DND-41 (cell line): ENCODE measurements around the gene TMUB2.

Experiments used
- ATAC-seq: fragments of 200-7000 bp; cut with Tn5 transposase; 3 replicates; pipeline ENCODE4 v1.9.1; 2021; ENCODE audit warnings: low read depth; ENCODE audit not compliant: insufficient read depth
- DNase-seq: peaks from one replicate; pipeline ENCODE4 v3.0.0-alpha.2; 2020
- H2AFZ ChIP-seq: 2 replicates; pipeline ENCODE4 v1.6.0; 2012; ENCODE audit warnings: low read depth, low read length
- H3K27ac ChIP-seq: 2 replicates; pipeline ENCODE4 v1.5.1; 2012; ENCODE audit warnings: low read length, inconsistent platforms
- H3K27me3 ChIP-seq: fragments of 200-600 bp; sonication (generic); 2 replicates; pipeline ENCODE4 v1.6.0; 2012; ENCODE audit warnings: low read length, mild to moderate bottlenecking, inconsistent platforms; ENCODE audit not compliant: insufficient read depth, poor library complexity
- H3K36me3 ChIP-seq: 2 replicates; pipeline ENCODE4 v1.5.1; 2012; ENCODE audit warnings: low read length, inconsistent platforms; ENCODE audit not compliant: insufficient read depth
- H3K4me1 ChIP-seq: 2 replicates; pipeline ENCODE4 v1.5.1; 2012; ENCODE audit warnings: mild to moderate bottlenecking, low read length; ENCODE audit not compliant: insufficient read depth
- H3K4me2 ChIP-seq: 2 replicates; pipeline ENCODE4 v1.6.0; 2012; ENCODE audit warnings: mild to moderate bottlenecking, moderate library complexity, low read length, inconsistent platforms; ENCODE audit not compliant: insufficient read depth
- H3K4me3 ChIP-seq, 2 experiments: fragments of 200-600 bp in 1 of 2; shearing (Covaris generic) in 1 of 2; 2 replicates each; pipeline ENCODE4 v1.5.1; 2012 to 2016; ENCODE audit warnings: inconsistent platforms in 2 of 2, low read length in 2 of 2, mild to moderate bottlenecking in 2 of 2, low read depth in 1 of 2, moderate library complexity in 1 of 2
- H3K79me2 ChIP-seq: 2 replicates; pipeline ENCODE4 v1.6.0; 2012; ENCODE audit warnings: low read length, inconsistent platforms; ENCODE audit not compliant: insufficient read depth
- H3K9ac ChIP-seq: 2 replicates; pipeline ENCODE4 v1.6.0; 2012; ENCODE audit warnings: low read depth, mild to moderate bottlenecking, inconsistent platforms, low read length, moderate library complexity
- H3K9me3 ChIP-seq: 2 replicates; pipeline ENCODE4 v1.5.1; 2012; ENCODE audit warnings: low read length, moderate library complexity, mild to moderate bottlenecking, inconsistent platforms; ENCODE audit not compliant: insufficient read depth, severe bottlenecking
- H4K20me1 ChIP-seq: 2 replicates; pipeline ENCODE4 v1.6.0; 2012; ENCODE audit warnings: low read length; ENCODE audit not compliant: insufficient read depth
- EZH2 ChIP-seq: IDR thresholded peaks from 3 replicates; pipeline ENCODE4 v1.6.1; 2012; ENCODE audit warnings: borderline replicate concordance, low read depth, mild to moderate bottlenecking, moderate library complexity, low read length, inconsistent platforms; ENCODE audit not compliant: severe bottlenecking
- TF ChIP-seq, protein P1 (sequence below): IDR thresholded peaks from 2 replicates; pipeline ENCODE4 v1.5.1; 2012; ENCODE audit warnings: borderline replicate concordance, low read length, moderate library complexity, mild to moderate bottlenecking; ENCODE audit not compliant: poor library complexity, severe bottlenecking; ENCODE audit errors: extremely low read depth

TMUB2 gene

DNA sequence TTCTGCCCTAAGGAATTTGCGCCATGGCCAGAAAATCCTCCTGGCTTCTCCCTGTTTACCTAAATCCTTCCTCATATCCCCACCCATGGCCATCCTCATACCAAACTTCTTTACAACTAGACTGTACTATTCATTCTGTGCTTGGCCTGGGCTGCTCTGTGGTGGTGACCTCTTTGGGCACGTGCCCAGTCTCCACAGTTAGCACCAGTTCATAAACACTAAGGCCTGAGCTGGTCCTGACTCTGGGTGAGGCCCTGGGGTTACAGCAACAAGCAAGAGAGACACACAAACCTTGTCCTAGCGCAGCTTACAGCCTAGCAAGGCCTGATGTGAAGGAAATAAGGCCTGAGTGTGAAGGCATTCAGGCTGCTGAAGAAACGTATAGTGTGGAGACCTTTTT is 16.0 kb downstream of the TMUB2 start:
- H3K27ac ChIP-seq: no peak overlapping the region
- ATAC-seq: no peak
- TF ChIP-seq, protein P1, sequence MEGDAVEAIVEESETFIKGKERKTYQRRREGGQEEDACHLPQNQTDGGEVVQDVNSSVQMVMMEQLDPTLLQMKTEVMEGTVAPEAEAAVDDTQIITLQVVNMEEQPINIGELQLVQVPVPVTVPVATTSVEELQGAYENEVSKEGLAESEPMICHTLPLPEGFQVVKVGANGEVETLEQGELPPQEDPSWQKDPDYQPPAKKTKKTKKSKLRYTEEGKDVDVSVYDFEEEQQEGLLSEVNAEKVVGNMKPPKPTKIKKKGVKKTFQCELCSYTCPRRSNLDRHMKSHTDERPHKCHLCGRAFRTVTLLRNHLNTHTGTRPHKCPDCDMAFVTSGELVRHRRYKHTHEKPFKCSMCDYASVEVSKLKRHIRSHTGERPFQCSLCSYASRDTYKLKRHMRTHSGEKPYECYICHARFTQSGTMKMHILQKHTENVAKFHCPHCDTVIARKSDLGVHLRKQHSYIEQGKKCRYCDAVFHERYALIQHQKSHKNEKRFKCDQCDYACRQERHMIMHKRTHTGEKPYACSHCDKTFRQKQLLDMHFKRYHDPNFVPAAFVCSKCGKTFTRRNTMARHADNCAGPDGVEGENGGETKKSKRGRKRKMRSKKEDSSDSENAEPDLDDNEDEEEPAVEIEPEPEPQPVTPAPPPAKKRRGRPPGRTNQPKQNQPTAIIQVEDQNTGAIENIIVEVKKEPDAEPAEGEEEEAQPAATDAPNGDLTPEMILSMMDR: no peak
- TF ChIP-seq EZH2: no peak
- H3K4me1 ChIP-seq: peaks cover 25% of the 10 kb centered on the region
- peaks cover 13% of the 10 kb centered on the region for H4K20me1 ChIP-seq
- no peak for DNase-seq
- H3K36me3 ChIP-seq: peaks cover 16% of the 10 kb centered on the region
- no peaks in the 10 kb centered on the region for H3K27me3 ChIP-seq
- H3K79me2 ChIP-seq: peaks cover 21% of the 10 kb centered on the region
- H3K4me3 ChIP-seq: no peak overlapping the region
- no peak overlapping the region for H2AFZ ChIP-seq
- no peaks in the 10 kb centered on the region for H3K9me3 ChIP-seq
- H3K9ac ChIP-seq: no peak overlapping the region
- no peak overlapping the region for H3K4me2 ChIP-seq

- no peaks in the 10 kb centered on the region for H3K9me3 ChIP-seq
- peak overlapping the region; percentile 2; the same call in 1 of the 2 replicates for H3K4me2 ChIP-seq
- peak; percentile 27 for ATAC-seq
- H3K36me3 ChIP-seq: peaks cover 24% of the 10 kb centered on the region
- H3K27me3 ChIP-seq: no peaks in the 10 kb centered on the region
- peaks cover 15% of the 10 kb centered on the region for H3K4me1 ChIP-seq
- H3K4me3 ChIP-seq: no peak overlapping the region
- H3K79me2 ChIP-seq: peaks cover 10% of the 10 kb centered on the region
- TF ChIP-seq, protein P1: peak; percentile 82
- no peak for TF ChIP-seq EZH2
- peak; percentile 80 for DNase-seq
- no peak overlapping the region for H3K27ac ChIP-seq
- H4K20me1 ChIP-seq: peaks cover 4% of the 10 kb centered on the region
- no peak overlapping the region for H3K9ac ChIP-seq
- H2AFZ ChIP-seq: no peak overlapping the region; the same call in 1 of the 2 replicates
Measured at GRCh38 chr17:44203731-44204440, 17.1 kb downstream of the TMUB2 start.

DNA sequence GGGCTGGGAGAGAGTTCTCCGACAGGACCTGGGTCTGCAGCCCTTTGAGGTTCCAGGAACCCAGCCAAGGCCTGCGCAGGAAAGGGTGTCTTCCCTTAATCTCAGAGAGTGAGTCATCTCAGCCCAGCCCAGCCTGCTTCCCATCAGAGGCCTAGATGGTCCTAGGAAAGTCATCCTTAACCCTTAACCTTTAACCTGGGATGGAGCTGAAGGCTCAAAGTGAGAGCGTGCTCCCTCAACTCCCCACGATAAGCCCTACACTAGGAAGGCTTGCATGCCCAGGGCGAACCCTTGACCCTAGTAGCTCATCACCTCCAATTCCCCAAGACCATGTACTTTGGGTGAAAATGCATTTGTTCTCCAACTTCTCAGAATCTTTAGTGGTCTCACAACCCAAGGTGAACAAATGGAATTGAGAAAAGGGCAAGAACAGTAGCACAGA is 17.7 kb downstream of the TMUB2 start:
- Histone ChIP-seq H3K27me3 (no peaks in the 10 kb centered on the region), H3K79me2 (peaks cover 8% of the 10 kb centered on the region; the same call in 1 of the 2 replicates), H3K27ac (no peak overlapping the region), H3K9ac (no peak overlapping the region), H3K4me1 (peaks cover 15% of the 10 kb centered on the region), H3K36me3 (peaks cover 30% of the 10 kb centered on the region), H3K4me2 (no peak overlapping the region), H2AFZ (no peak overlapping the region), H3K9me3 (no peaks in the 10 kb centered on the region), H3K4me3 (no peak overlapping the region), H4K20me1 (peaks cover 7% of the 10 kb centered on the region)
- DNase-seq (no peak), ATAC-seq (no peak)
- TF ChIP-seq, protein P1: no peak
- TF ChIP-seq EZH2: no peak
